M059J (cell line): Measurements from ENCODE around the gene PTPRT. TPM values are rescaled to one million over a fixed set of nuclear protein-coding genes. Genes with fewer than 3 reads are reported as not detected.

ENCODE experiments used
- DNase-seq: peaks from one replicate; pipeline ENCODE4 v3.0.0-alpha.2; 2012; ENCODE audit warnings: low read depth
- total RNA-seq: library from RNA; depleted of rRNA; stranded (reverse); fragments of >200 nt; shearing (Covaris generic); gene quantifications from 2 replicates; pipeline ENCODE4 v1.2.3, GENCODE V29; 2014

The PTPRT gene
- total RNA-seq, 1 experiment from 2014 or later: not detected

DNA sequence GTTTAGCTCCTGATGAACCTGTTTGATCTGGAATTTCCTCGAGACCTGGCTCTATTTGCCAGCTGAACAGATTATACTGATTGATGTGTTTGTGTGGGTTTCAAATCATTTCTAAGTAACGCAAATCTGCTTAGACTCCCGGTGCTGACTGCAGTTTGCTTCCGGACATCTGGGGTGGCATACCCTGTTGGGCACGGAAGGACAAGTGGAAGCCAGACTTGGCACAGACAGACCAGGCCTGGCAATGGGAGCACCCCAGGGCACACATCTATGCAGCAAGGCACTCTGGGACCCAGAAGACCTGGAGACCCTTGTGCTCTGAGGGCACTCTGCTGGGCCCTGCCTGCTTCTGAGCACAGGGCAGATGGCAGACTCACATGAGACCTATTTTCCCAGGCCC is 1137.8 kb downstream of the PTPRT start:
- DNase-seq: no peak

DNA sequence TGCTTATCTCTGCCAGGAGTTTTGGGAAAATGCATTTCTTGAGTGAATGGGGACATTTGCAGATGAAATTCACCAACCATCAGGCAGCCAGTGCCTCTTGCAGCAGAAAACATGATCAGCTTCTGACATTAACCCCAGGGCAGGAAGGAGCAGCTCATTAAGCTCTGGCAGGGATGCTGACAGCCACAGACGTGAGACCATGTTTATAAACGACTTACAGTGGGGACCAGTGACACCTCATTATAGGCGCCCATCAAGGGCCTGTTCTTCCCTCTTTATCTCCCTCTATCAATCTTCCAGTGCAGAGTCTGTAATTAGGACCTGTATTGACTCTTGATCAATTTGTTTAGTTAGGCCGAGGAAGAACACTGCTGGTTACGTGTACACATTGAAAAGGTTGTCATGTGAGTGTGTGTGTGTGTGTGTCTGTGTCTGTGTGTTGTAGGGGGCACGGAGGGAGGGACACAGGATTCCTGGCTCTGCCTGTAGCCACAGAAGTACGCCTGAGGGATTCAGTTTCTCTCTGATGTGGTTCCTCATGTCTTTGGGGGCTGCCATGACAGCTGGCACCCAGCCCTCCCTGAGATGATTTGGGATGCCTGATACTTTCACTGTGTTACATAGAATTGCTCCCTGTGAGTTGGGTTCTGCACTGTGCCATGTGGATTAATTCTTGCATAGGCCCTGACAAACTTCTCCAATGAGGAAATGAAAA is 1143.2 kb downstream of the PTPRT start:
- DNase-seq: no peak

DNA sequence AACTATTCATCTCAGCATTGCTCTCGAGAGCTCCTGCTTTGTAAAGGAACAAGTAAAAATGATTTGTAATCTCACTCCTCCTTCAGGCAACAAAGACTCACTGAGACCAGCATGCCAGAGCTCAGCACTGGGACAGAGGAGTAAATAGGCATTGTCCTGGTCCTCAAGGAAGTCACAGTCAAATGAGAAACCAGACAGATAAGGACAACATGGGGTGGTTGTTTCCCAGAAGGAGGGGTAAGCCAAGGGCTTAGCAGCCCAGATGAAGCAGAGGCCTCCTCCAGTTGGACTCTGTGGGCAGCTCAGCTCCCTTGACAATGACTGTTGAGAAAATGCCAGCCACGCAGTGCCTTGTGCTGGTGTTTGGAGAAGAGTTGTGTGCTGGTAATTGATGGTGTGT is 1145.8 kb downstream of the PTPRT start:
- DNase-seq: no peak

DNA sequence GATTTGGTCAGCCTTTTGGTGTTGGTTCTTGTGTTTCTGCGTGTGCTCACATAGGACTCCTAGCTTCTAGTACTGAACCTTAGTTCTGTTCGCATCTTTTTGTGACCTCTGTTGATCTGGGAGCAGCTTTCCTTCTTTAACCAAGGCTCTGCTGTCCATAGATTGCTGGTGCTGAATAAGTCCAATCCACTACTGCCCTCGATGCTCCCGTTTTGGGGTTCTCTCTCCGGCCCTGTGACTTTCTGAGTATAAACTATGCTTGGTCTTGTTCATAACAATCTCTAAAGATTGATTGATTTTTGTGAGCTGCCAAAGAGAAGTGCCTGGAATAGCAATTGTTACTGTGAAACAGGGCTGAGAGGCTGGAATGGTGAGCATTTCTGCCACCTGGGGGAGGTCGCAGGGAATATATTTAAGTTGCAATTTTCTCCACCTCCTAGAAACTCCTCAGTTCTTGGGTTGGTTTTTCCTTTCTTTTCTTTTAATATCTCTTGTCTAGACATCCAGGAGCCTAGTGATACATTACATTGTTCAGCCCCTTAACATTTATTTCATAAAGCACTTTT is 1148.6 kb downstream of the PTPRT start:
- DNase-seq: no peak

DNA sequence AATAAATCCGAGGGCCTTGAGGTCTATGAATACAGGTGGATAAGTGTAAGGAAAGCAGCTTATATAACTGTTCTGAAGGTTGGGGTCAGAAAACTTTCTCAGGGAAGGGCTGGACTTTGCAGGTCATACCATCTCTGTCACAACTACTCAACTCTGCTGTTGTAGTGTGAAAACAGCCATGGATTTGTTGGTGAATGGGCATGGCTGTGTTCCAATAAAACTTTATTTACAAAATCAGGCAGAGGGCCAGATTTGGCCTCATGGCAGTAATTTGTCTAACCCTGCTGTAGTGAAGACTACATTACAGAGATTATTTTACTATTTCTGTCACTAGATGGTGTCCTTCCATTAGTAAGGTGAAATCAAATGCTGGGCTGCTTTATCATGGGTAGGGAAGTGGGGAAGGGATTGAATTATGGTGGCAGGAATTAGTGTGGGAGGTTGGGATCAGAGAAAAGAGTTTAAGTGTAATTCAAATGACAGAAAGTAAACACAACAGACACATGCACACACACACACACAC is 1161.9 kb downstream of the PTPRT start:
- no peak for DNase-seq

DNA sequence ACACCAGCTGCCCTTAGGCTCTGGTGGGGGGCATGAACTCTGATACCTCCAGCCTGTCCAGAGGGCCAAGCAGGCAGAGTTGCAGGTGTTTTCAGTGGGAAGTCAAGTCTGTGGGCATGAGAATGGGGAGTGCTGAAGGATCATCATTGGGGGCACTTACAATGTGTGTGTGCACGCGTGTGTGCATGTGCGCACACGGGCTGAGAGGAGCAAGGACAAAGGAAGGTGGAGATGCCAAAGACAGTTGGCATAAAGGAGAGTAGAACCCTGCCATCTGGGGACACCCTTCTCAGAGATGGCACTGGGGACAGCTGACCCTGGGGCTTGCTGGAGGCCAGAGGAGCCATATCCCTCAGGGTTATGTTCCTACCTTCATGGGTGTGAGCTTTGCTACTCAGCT is 1163.1 kb downstream of the PTPRT start:
- DNase-seq: no peak

DNA sequence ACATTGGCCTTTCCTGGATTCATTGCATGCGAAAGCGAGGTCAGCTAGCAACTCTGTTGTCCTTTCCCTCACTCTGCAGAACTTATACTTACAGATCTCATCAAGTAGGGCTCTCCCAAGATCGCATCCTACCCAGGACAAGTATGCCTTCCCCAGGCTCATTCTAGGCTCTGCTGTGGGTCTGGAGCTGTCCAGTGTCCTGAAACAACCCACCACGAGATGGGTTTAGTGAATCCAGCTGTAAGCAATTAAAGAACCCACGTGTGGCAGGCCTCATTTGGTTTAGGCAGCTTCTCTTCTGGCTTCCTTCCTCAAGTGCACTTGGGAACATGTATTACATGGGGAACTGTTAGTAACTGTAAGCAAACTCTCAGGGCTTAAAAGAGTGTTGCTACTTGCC is 1165.1 kb downstream of the PTPRT start:
- DNase-seq: peak; percentile 7
